MM.1S (cell line): ENCODE results near the gene MON1B.

Experiments
- DNase-seq: peaks from one replicate; pipeline ENCODE4 v3.0.0-alpha.2; 2015
- H2AFZ ChIP-seq: fragments of 300-600 bp; sonication (generic); 2 replicates; pipeline ENCODE4 v1.6.0; 2016; ENCODE audit warnings: antibody characterized with exemption, low read length
- H3F3A ChIP-seq: fragments of 300-600 bp; sonication (generic); 2 replicates; pipeline ENCODE4 v1.6.1; 2016; ENCODE audit warnings: mild to moderate bottlenecking, antibody characterized with exemption, low read length, moderate library complexity, mixed read lengths; ENCODE audit not compliant: insufficient read depth
- H3K27ac ChIP-seq: fragments of 300-600 bp; sonication (generic); 2 replicates; pipeline ENCODE4 v1.5.1; 2016; ENCODE audit warnings: mild to moderate bottlenecking, low read length
- H3K27me3 ChIP-seq: fragments of 300-600 bp; sonication (generic); replicated peaks from 2 replicates; pipeline ENCODE4 v1.6.0; 2016; ENCODE audit warnings: low read length; ENCODE audit not compliant: insufficient read depth
- H3K36me3 ChIP-seq: fragments of 300-600 bp; sonication (generic); replicated peaks from 2 replicates; pipeline ENCODE4 v1.6.1; 2016; ENCODE audit warnings: mild to moderate bottlenecking, low read length, mixed read lengths; ENCODE audit not compliant: insufficient read depth
- H3K4me1 ChIP-seq: fragments of 300-600 bp; sonication (generic); 2 replicates; pipeline ENCODE4 v1.6.1; 2016; ENCODE audit warnings: low read length, mixed read lengths
- H3K4me2 ChIP-seq: fragments of 300-600 bp; sonication (generic); 2 replicates; pipeline ENCODE4 v1.6.0; 2016; ENCODE audit warnings: low read depth, low read length
- H3K4me3 ChIP-seq: fragments of 300-600 bp; sonication (generic); 2 replicates; pipeline ENCODE4 v1.5.1; 2016; ENCODE audit warnings: low read length, mixed read lengths
- H3K79me2 ChIP-seq: fragments of 300-600 bp; sonication (generic); 2 replicates; pipeline ENCODE4 v1.6.1; 2016; ENCODE audit warnings: mixed run types, low read length, mixed read lengths
- H3K9ac ChIP-seq: fragments of 300-600 bp; sonication (generic); 2 replicates; pipeline ENCODE4 v1.6.1; 2016; ENCODE audit warnings: low read length, mixed read lengths
- H3K9me2 ChIP-seq: fragments of 300-600 bp; sonication (generic); replicated peaks from 2 replicates; pipeline ENCODE4 v1.6.1; 2016; ENCODE audit warnings: mild to moderate bottlenecking, low read length, mixed read lengths; ENCODE audit not compliant: insufficient read depth
- H3K9me3 ChIP-seq: fragments of 300-600 bp; sonication (generic); replicated peaks from 2 replicates; pipeline ENCODE4 v1.6.1; 2016; ENCODE audit warnings: mild to moderate bottlenecking, low read length, mixed read lengths; ENCODE audit not compliant: insufficient read depth
- H4K20me1 ChIP-seq: fragments of 300-600 bp; sonication (generic); 2 replicates; pipeline ENCODE4 v1.6.1; 2016; ENCODE audit warnings: mild to moderate bottlenecking, low read length, moderate library complexity, mixed read lengths; ENCODE audit not compliant: insufficient read depth
- CTCF ChIP-seq: fragments of 300-600 bp; sonication (generic); IDR thresholded peaks from 2 replicates; pipeline ENCODE4 v1.5.1; 2016; ENCODE audit warnings: antibody characterized with exemption, low read length, mixed read lengths
- EZH2 ChIP-seq: fragments of 300-600 bp; sonication (generic); optimal IDR thresholded peaks from 2 replicates; pipeline ENCODE3; 2017; ENCODE audit warnings: low read depth, mild to moderate bottlenecking, antibody characterized with exemption, low read length, mixed read lengths
- EZH2phosphoT487 ChIP-seq: fragments of 300-600 bp; sonication (generic); IDR thresholded peaks from 2 replicates; pipeline ENCODE4 v1.6.1; 2018; ENCODE audit warnings: antibody characterized with exemption, low read length

The MON1B gene

GRCh38 chr16:77207030-77207429 is 16.0 kb downstream of the MON1B start:
- H3K27ac ChIP-seq: no peak overlapping the region
- H2AFZ ChIP-seq: no peak overlapping the region
- no peaks in the 10 kb centered on the region for H3K9me3 ChIP-seq
- no peaks in the 10 kb centered on the region for H3K9me2 ChIP-seq
- no peak overlapping the region for H3K9ac ChIP-seq
- no peaks in the 10 kb centered on the region for H3K79me2 ChIP-seq
- DNase-seq: no peak
- no peak overlapping the region for H3K4me2 ChIP-seq
- no peaks in the 10 kb centered on the region for H3K27me3 ChIP-seq
- no peak overlapping the region for H3K4me3 ChIP-seq
- H3K36me3 ChIP-seq: no peaks in the 10 kb centered on the region
- no peak for TF ChIP-seq EZH2phosphoT487
- H4K20me1 ChIP-seq: no peaks in the 10 kb centered on the region
- no peaks in the 10 kb centered on the region for H3K4me1 ChIP-seq
- no peaks in the 10 kb centered on the region for H3F3A ChIP-seq

GRCh38 chr16:77208382-77208781 is 17.4 kb downstream of the MON1B start:
- DNase-seq: no peak
- no peaks in the 10 kb centered on the region for H3K27me3 ChIP-seq
- no peaks in the 10 kb centered on the region for H3K4me1 ChIP-seq
- H4K20me1 ChIP-seq: no peaks in the 10 kb centered on the region
- H2AFZ ChIP-seq: no peak overlapping the region
- no peaks in the 10 kb centered on the region for H3K9me2 ChIP-seq
- H3K79me2 ChIP-seq: no peaks in the 10 kb centered on the region
- no peak overlapping the region for H3K4me2 ChIP-seq
- H3F3A ChIP-seq: no peaks in the 10 kb centered on the region
- no peak overlapping the region for H3K4me3 ChIP-seq
- H3K36me3 ChIP-seq: no peaks in the 10 kb centered on the region
- no peaks in the 10 kb centered on the region for H3K9me3 ChIP-seq
- no peak overlapping the region for H3K9ac ChIP-seq
- no peak overlapping the region for H3K27ac ChIP-seq
- TF ChIP-seq EZH2phosphoT487 (no peak), EZH2 (no peak), CTCF (no peak)

- Histone ChIP-seq H3K4me3 (peak overlapping the region; percentile 61), H3K36me3 (no peaks in the 10 kb centered on the region), H3K9me3 (no peaks in the 10 kb centered on the region), H3K9ac (peak overlapping the region; percentile 36), H3K79me2 (no peaks in the 10 kb centered on the region), H3F3A (no peaks in the 10 kb centered on the region), H3K9me2 (no peaks in the 10 kb centered on the region), H3K4me1 (no peaks in the 10 kb centered on the region), H3K27ac (no peak overlapping the region), H2AFZ (peak overlapping the region; percentile 73), H4K20me1 (no peaks in the 10 kb centered on the region), H3K4me2 (peak overlapping the region; percentile 68; the same call in 1 of the 2 replicates), H3K27me3 (no peaks in the 10 kb centered on the region)
- DNase-seq: peak; percentile 42
- TF ChIP-seq CTCF (no peak), EZH2phosphoT487 (no peak), EZH2 (no peak)
Measured at GRCh38 chr16:77211880-77212740, 21.1 kb downstream of the MON1B start.
